NCI-H128 (cell line): ENCODE results near the gene MX2.
A peak's percentile ranks its signal among the peaks of the same experiment; 100 is the strongest.
"Not testable (repeated sequence)": the region's sequence is repeated elsewhere in the genome, so short reads cannot be mapped to it uniquely, and the experiment has no call there.

ENCODE experiments used
- DNase-seq: peaks from one replicate; lab custom pipeline; 2025; ENCODE audit not compliant: unreplicated experiment; lab: John Stamatoyannopoulos, UW

MX2 gene

GRCh38 chr21:41411449-41412089, 49.7 kb downstream of the MX2 start:
- no peak for DNase-seq

GRCh38 chr21:41417505-41417904, 55.7 kb downstream of the MX2 start:
- not testable (repeated sequence) for DNase-seq

GRCh38 chr21:41418393-41418792, 56.6 kb downstream of the MX2 start:
- no peak for DNase-seq

GRCh38 chr21:41418956-41419680, 57.3 kb downstream of the MX2 start:
- DNase-seq = no peak

GRCh38 chr21:41419921-41420862, 58.4 kb downstream of the MX2 start:
- peak; percentile 14 for DNase-seq

- not testable (repeated sequence) for DNase-seq
These were observed 59.2 kb downstream of the MX2 start for GRCh38 chr21:41420998-41421397.

- no peak for DNase-seq
These were observed 60.9 kb downstream of the MX2 start for GRCh38 chr21:41422546-41423304.

- not testable (repeated sequence) for DNase-seq
These were observed 61.4 kb downstream of the MX2 start for GRCh38 chr21:41423305-41423636.

GRCh38 chr21:41425588-41425953, 63.7 kb downstream of the MX2 start:
- DNase-seq = no peak

- DNase-seq = no peak
These were observed 64.3 kb downstream of the MX2 start, which contains the start of gene MX1 for GRCh38 chr21:41425954-41426675. TSS of gene MX1 (plus strand) at chr21:41426239. CDS start at chr21:41432071, 5,832 bp downstream.

GRCh38 chr21:41426676-41427404, 65.0 kb downstream of the MX2 start:
- no peak for DNase-seq

- DNase-seq = no peak
These were observed 65.7 kb downstream of the MX2 start for GRCh38 chr21:41427556-41427955.

- no peak for DNase-seq
These were observed 66.5 kb downstream of the MX2 start for GRCh38 chr21:41428311-41428710.

GRCh38 chr21:41428847-41429246, 67.0 kb downstream of the MX2 start:
- no peak for DNase-seq

- no peak for DNase-seq
These were observed 67.5 kb downstream of the MX2 start for GRCh38 chr21:41429305-41429704.

GRCh38 chr21:41429925-41430491, 68.2 kb downstream of the MX2 start:
- DNase-seq = no peak

- DNase-seq = no peak
These were observed 70.1 kb downstream of the MX2 start for GRCh38 chr21:41431788-41432548.
